ENCODE results near the gene CDON.

- TF ChIP-seq CREB1 (IDR thresholded peaks at IDR 0.05; ENCODE audit: low read depth) (no peak), MAX (IDR thresholded peaks at IDR 0.05) (no peak), USF1 (IDR thresholded peaks at IDR 0.05) (no peak), TAF1 (IDR thresholded peaks at IDR 0.05; ENCODE audit: low read depth) (no peak), NFIC (IDR thresholded peaks at IDR 0.05) (no peak), YY1 (IDR thresholded peaks at IDR 0.05; ENCODE audit: low read depth) (no peak)
Observed at GRCh38 chr11:126035718-126036117, 26.9 kb downstream of the CDON start.

All from Ishikawa (cell line).